ENCODE data around the gene ZNF385A. TPM values are rescaled to one million over a fixed set of nuclear protein-coding genes. Genes with fewer than 3 reads are reported as not detected.

ZNF385A gene
- total and polyA plus RNA-seq, 9 of the 15 experiments (the other 6 are each of a cell fraction or from before 2014, with no cell fraction given): 1.0 to 111 (median 7.7) TPM

DNA sequence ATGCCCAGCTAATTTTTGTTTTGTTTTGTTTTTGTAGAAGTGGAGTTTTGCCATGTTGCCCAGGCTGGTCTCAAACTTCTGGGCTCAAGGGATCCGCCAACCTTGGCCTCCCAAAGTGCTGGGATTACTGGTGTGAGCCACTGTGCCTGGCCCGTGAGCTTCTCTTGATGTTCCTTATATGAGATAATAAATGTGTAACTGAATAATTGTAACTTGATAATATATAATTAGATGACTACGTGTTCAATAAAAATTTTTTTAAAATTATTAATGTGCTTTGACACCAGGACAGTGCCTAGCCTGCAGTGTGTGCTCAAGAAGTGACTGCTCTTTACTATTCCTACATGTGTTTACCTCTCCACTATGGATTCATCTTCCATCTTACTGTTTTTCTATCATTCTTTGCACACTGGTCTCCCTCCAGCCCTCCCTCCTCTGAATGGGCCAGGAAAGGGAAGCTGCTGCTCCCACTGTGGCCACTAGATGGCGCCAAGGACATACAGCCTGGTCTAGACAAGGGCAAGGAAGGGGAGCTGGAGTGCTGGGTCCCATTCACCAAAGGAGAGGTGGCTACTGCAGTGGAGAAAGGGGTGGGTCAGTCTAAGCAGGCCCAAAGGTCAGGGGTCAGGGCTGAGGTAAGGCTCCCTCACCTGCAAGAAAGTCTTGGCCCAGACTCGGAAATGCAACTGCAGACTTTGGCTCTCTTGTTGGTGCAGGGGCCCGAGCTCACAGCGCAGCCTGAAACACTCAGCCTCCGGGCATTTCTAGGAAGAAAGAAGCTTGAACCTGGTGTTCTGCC is 14.7 kb upstream of the ZNF385A start (continued):
- TF ChIP-seq, protein P1, sequence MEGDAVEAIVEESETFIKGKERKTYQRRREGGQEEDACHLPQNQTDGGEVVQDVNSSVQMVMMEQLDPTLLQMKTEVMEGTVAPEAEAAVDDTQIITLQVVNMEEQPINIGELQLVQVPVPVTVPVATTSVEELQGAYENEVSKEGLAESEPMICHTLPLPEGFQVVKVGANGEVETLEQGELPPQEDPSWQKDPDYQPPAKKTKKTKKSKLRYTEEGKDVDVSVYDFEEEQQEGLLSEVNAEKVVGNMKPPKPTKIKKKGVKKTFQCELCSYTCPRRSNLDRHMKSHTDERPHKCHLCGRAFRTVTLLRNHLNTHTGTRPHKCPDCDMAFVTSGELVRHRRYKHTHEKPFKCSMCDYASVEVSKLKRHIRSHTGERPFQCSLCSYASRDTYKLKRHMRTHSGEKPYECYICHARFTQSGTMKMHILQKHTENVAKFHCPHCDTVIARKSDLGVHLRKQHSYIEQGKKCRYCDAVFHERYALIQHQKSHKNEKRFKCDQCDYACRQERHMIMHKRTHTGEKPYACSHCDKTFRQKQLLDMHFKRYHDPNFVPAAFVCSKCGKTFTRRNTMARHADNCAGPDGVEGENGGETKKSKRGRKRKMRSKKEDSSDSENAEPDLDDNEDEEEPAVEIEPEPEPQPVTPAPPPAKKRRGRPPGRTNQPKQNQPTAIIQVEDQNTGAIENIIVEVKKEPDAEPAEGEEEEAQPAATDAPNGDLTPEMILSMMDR (IDR thresholded peaks at IDR 0.05 in 2 of 3, conservative IDR thresholded peaks at IDR 0.05 in 1 of 3; ENCODE audit: insufficient read depth in 2 of 3, low read depth in 1 of 3, low read length in 3 of 3): peak; percentile 94 to 99 (median 96)
- TF ChIP-seq POLR2G (IDR thresholded peaks at IDR 0.05; ENCODE audit: low read depth, low read length): no peak
- no peak for TF ChIP-seq ZZZ3 (IDR thresholded peaks at IDR 0.05)
- TF ChIP-seq ATF7 (IDR thresholded peaks at IDR 0.05): no peak; the same call in 1 of the 2 replicates
- TF ChIP-seq FOSL1 (tag; conservative IDR thresholded peaks at IDR 0.05): no peak
- TF ChIP-seq RNF2 (IDR thresholded peaks at IDR 0.05): no peak
- TF ChIP-seq, protein P2, sequence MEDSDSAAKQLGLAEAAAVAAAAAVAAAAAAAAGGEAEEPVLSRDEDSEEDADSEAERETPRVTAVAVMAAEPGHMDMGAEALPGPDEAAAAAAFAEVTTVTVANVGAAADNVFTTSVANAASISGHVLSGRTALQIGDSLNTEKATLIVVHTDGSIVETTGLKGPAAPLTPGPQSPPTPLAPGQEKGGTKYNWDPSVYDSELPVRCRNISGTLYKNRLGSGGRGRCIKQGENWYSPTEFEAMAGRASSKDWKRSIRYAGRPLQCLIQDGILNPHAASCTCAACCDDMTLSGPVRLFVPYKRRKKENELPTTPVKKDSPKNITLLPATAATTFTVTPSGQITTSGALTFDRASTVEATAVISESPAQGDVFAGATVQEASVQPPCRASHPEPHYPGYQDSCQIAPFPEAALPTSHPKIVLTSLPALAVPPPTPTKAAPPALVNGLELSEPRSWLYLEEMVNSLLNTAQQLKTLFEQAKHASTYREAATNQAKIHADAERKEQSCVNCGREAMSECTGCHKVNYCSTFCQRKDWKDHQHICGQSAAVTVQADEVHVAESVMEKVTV (CRISPR knock-in tag; IDR thresholded peaks at IDR 0.05): peak; percentile 92
- no peak for TF ChIP-seq GTF2A2 (tag; IDR thresholded peaks at IDR 0.05)
- TF ChIP-seq POLR3G (IDR thresholded peaks at IDR 0.05; ENCODE audit: extremely low read depth, insufficient read length, insufficient replicate concordance): no peak
- TF ChIP-seq, protein P3, sequence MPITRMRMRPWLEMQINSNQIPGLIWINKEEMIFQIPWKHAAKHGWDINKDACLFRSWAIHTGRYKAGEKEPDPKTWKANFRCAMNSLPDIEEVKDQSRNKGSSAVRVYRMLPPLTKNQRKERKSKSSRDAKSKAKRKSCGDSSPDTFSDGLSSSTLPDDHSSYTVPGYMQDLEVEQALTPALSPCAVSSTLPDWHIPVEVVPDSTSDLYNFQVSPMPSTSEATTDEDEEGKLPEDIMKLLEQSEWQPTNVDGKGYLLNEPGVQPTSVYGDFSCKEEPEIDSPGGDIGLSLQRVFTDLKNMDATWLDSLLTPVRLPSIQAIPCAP (CRISPR knock-in tag; IDR thresholded peaks at IDR 0.05; ENCODE audit: borderline replicate concordance): no peak
- no peak for TF ChIP-seq ZNF77 (CRISPR knock-in tag; IDR thresholded peaks at IDR 0.05)
- peak; percentile 72; the same call in 1 of the 2 replicates for TF ChIP-seq XRCC5 (IDR thresholded peaks at IDR 0.05; ENCODE audit: low read depth, low read length)
- no peak for TF ChIP-seq RBM34 (IDR thresholded peaks at IDR 0.05; ENCODE audit: borderline replicate concordance, insufficient read depth, low read length)
- no peak for TF ChIP-seq GTF2F1 (IDR thresholded peaks at IDR 0.05; ENCODE audit: low read depth, low read length)
- no peak for TF ChIP-seq NCOA2 (IDR thresholded peaks at IDR 0.05; ENCODE audit: partially characterized antibody in 2 of 2)
- 0 out of 4 replicates have a peak, but pooled peaks of 1 of the 2 experiments have one; percentile 27 for TF ChIP-seq TEAD1 (CRISPR knock-in tag; IDR thresholded peaks at IDR 0.05)
- TF ChIP-seq, protein P4, sequence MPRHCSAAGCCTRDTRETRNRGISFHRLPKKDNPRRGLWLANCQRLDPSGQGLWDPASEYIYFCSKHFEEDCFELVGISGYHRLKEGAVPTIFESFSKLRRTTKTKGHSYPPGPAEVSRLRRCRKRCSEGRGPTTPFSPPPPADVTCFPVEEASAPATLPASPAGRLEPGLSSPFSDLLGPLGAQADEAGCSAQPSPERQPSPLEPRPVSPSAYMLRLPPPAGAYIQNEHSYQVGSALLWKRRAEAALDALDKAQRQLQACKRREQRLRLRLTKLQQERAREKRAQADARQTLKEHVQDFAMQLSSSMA (CRISPR knock-in tag; IDR thresholded peaks at IDR 0.05): no peak
- TF ChIP-seq HNRNPH1 (optimal IDR thresholded peaks at IDR 0.05; ENCODE audit: low read depth, low read length): no peak
- no peak for TF ChIP-seq SLC30A9 (CRISPR knock-in tag; IDR thresholded peaks at IDR 0.05)
- TF ChIP-seq, protein P5, sequence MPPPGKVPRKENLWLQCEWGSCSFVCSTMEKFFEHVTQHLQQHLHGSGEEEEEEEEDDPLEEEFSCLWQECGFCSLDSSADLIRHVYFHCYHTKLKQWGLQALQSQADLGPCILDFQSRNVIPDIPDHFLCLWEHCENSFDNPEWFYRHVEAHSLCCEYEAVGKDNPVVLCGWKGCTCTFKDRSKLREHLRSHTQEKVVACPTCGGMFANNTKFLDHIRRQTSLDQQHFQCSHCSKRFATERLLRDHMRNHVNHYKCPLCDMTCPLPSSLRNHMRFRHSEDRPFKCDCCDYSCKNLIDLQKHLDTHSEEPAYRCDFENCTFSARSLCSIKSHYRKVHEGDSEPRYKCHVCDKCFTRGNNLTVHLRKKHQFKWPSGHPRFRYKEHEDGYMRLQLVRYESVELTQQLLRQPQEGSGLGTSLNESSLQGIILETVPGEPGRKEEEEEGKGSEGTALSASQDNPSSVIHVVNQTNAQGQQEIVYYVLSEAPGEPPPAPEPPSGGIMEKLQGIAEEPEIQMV (tag; conservative IDR thresholded peaks at IDR 0.05; ENCODE audit: low read depth): no peak
- no peak for TF ChIP-seq PHF20 (IDR thresholded peaks at IDR 0.05; ENCODE audit: partially characterized antibody)
- TF ChIP-seq TRIM24 (IDR thresholded peaks at IDR 0.05): no peak
